OCI-LY7 (cell line): ENCODE measurements around the gene SMYD3. TPM values are rescaled to one million over a fixed set of nuclear protein-coding genes. Genes with fewer than 3 reads are reported as not detected.

Experiments used
- BruUV-seq: library from RNA; stranded (reverse); fragments of 400-500 nt; replicated peaks from 2 replicates; lab custom pipeline; 2021; lab: Mats Ljungman, UMichigan
- CTCF ChIA-PET: fragments of 300-600 bp; sonication (Branson Sonifier 250); formaldehyde crosslinking; loops from one replicate; lab custom pipeline; 2022; ENCODE audit warnings: antibody characterized with exemption; ENCODE audit not compliant: unreplicated experiment; lab: Charles Lee
- POLR2A ChIA-PET: fragments of 300-600 bp; sonication (Branson Sonifier 250); formaldehyde crosslinking; loops from one replicate; lab custom pipeline; 2022; ENCODE audit warnings: antibody characterized with exemption; lab: Charles Lee
- DNase-seq: peaks from one replicate; pipeline ENCODE4 v3.0.0-alpha.2; 2015; ENCODE audit warnings: low spot score
- H2AFZ ChIP-seq: fragments of 200-600 bp; sonication (generic), shearing (Covaris generic); 2 replicates; pipeline ENCODE4 v1.6.1; 2014; ENCODE audit warnings: mild to moderate bottlenecking, antibody characterized with exemption, low read length, moderate library complexity
- H3K27ac ChIP-seq: fragments of 200-600 bp; sonication (generic); 2 replicates; pipeline ENCODE4 v1.5.1; 2014; ENCODE audit warnings: mixed run types, low read depth, mild to moderate bottlenecking, moderate library complexity, low read length, inconsistent platforms; ENCODE audit not compliant: poor library complexity, severe bottlenecking
- H3K36me3 ChIP-seq: fragments of 200-600 bp; sonication (generic); 2 replicates; pipeline ENCODE4 v1.6.1; 2014; ENCODE audit warnings: mild to moderate bottlenecking, antibody characterized with exemption, low read length, moderate library complexity, mixed read lengths; ENCODE audit not compliant: insufficient read depth
- H3K4me1 ChIP-seq: fragments of 200-600 bp; sonication (generic); 2 replicates; pipeline ENCODE4 v1.5.1; 2014; ENCODE audit warnings: mild to moderate bottlenecking, low read length; ENCODE audit not compliant: insufficient read depth, poor library complexity, severe bottlenecking
- H3K4me2 ChIP-seq: fragments of 200-600 bp; sonication (generic); 2 replicates; pipeline ENCODE4 v1.6.1; 2014; ENCODE audit warnings: mild to moderate bottlenecking, low read length
- H3K4me3 ChIP-seq: fragments of 200-600 bp; sonication (generic); 2 replicates; pipeline ENCODE4 v1.5.1; 2014; ENCODE audit warnings: mild to moderate bottlenecking, low read depth, low read length; ENCODE audit not compliant: poor library complexity, severe bottlenecking
- H3K79me2 ChIP-seq: fragments of 200-600 bp; sonication (generic); 2 replicates; pipeline ENCODE4 v1.6.1; 2016; ENCODE audit warnings: low read depth, mild to moderate bottlenecking, low read length, moderate library complexity, mixed read lengths; ENCODE audit not compliant: insufficient read depth
- H3K9me2 ChIP-seq: fragments of 200-600 bp; sonication (generic); 2 replicates; pipeline ENCODE4 v1.6.1; 2016; ENCODE audit warnings: mild to moderate bottlenecking, low read length, mixed read lengths; ENCODE audit not compliant: insufficient read depth
- H3K9me3 ChIP-seq: fragments of 200-600 bp; sonication (generic); 2 replicates; pipeline ENCODE4 v1.6.1; 2014; ENCODE audit warnings: mild to moderate bottlenecking, mixed run types, low read length, mixed read lengths
- H4K20me1 ChIP-seq: fragments of 200-600 bp; sonication (generic); 2 replicates; pipeline ENCODE4 v1.6.1; 2014; ENCODE audit warnings: mild to moderate bottlenecking, antibody characterized with exemption, low read length, moderate library complexity, mixed read lengths; ENCODE audit not compliant: insufficient read depth
- CTCF ChIP-seq: fragments of 200-600 bp; sonication (generic); conservative IDR thresholded peaks from 2 replicates; pipeline ENCODE4 v1.5.1; 2014; ENCODE audit warnings: mild to moderate bottlenecking, antibody characterized with exemption, low read length, moderate library complexity, mixed read lengths
- EZH2phosphoT487 ChIP-seq: fragments of 200-600 bp; sonication (generic); IDR thresholded peaks from 2 replicates; pipeline ENCODE4 v1.6.1; 2018; ENCODE audit warnings: low read depth, borderline replicate concordance, mild to moderate bottlenecking, mixed run types, antibody characterized with exemption, low read length, moderate library complexity, mixed read lengths
- intact Hi-C: fragments of 100-400 bp; cut with micrococcal nuclease; formaldehyde crosslinking; loops from one replicate; pipeline ENCODE4 v1.10.0; 2022; ENCODE audit not compliant: unreplicated experiment
- total RNA-seq, 2 experiments: library from RNA; depleted of rRNA in 1 of 2; stranded (reverse); fragments of >200 nt in 1 of 2; shearing (Covaris generic) in 1 of 2; gene quantifications; 2 replicates each; pipeline ENCODE4 v1.2.3, GENCODE V29; 2014 to 2022

Gene SMYD3
- total RNA-seq, 2 experiments from 2014 or later: 28.9 to 34.5 TPM

DNA sequence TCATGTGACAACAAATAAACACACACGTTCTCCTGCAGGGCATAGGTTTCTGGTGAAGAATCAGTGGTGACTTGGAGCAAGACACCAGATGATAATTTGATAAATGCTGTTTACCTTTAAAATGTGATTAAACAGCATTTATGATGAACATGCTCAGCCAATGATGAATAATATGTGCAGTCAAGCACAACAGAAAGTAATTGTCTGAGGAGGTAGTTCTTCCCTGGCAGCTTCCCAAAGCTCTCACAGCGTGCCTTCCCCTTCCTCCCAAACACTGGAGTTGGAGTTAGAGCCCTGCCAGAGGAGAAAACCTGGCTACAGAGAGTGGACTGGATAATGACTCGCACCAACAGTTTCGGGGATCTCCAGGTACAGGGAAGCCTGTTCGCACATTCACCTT lies 463.5 kb downstream of the SMYD3 start:
- TF ChIP-seq EZH2phosphoT487 (no peak), CTCF (no peak)
- no peaks in the 10 kb centered on the region for H3K36me3 ChIP-seq
- H2AFZ ChIP-seq: no peak overlapping the region
- no TSS peak for BruUV-seq
- intact Hi-C loops: no loop called here
- no peaks in the 10 kb centered on the region for H4K20me1 ChIP-seq
- H3K9me3 ChIP-seq: no peaks in the 10 kb centered on the region
- H3K27ac ChIP-seq: no peak overlapping the region
- H3K4me3 ChIP-seq: no peak overlapping the region
- POLR2A ChIA-PET: no interaction called here
- CTCF ChIA-PET: no interaction called here
- no peaks in the 10 kb centered on the region for H3K4me1 ChIP-seq
- no peaks in the 10 kb centered on the region for H3K79me2 ChIP-seq
- H3K9me2 ChIP-seq: no peaks in the 10 kb centered on the region
- H3K4me2 ChIP-seq: no peak overlapping the region
- no peak for DNase-seq

- Histone ChIP-seq H4K20me1 (no peaks in the 10 kb centered on the region), H3K27ac (no peak overlapping the region), H2AFZ (no peak overlapping the region), H3K79me2 (no peaks in the 10 kb centered on the region), H3K4me2 (no peak overlapping the region), H3K4me3 (no peak overlapping the region), H3K36me3 (no peaks in the 10 kb centered on the region), H3K4me1 (no peaks in the 10 kb centered on the region), H3K9me3 (no peaks in the 10 kb centered on the region), H3K9me2 (no peaks in the 10 kb centered on the region)
- no peak for DNase-seq
- intact Hi-C loops: no loop called here
- POLR2A ChIA-PET: interaction anchor here (0.7 kb wide), 1 partner anchor 1416 kb away, joined by 3 read pairs; no protein-coding TSS in a partner anchor
- CTCF ChIA-PET: no interaction called here
- no peak for TF ChIP-seq CTCF
- no peak for TF ChIP-seq EZH2phosphoT487
- BruUV-seq: no TSS peak
These were observed 465.7 kb downstream of the SMYD3 start for GRCh38 chr1:246041360-246041759.

- TF ChIP-seq CTCF (no peak), EZH2phosphoT487 (no peak)
- no peaks in the 10 kb centered on the region for H3K79me2 ChIP-seq
- H3K9me3 ChIP-seq: no peaks in the 10 kb centered on the region
- DNase-seq: no peak
- CTCF ChIA-PET: no interaction called here
- intact Hi-C loops: no loop called here
- H3K4me3 ChIP-seq: no peak overlapping the region
- H2AFZ ChIP-seq: no peak overlapping the region
- POLR2A ChIA-PET: interaction anchor here (0.7 kb wide), 1 partner anchor 195 kb away, joined by 3 read pairs; no protein-coding TSS in a partner anchor
- H3K27ac ChIP-seq: no peak overlapping the region
- no peaks in the 10 kb centered on the region for H3K9me2 ChIP-seq
- H3K4me1 ChIP-seq: no peaks in the 10 kb centered on the region
- no peak overlapping the region for H3K4me2 ChIP-seq
- H4K20me1 ChIP-seq: no peaks in the 10 kb centered on the region
- no peaks in the 10 kb centered on the region for H3K36me3 ChIP-seq
- no TSS peak for BruUV-seq
These were observed 466.7 kb downstream of the SMYD3 start for GRCh38 chr1:246040200-246040890.
